IMR-90 (cell line): Measurements from ENCODE around the gene EHF. TPM values are rescaled to one million over a fixed set of nuclear protein-coding genes. Genes with fewer than 3 reads are reported as not detected.

Source experiments
- ATAC-seq: fragments of 200-7000 bp; cut with Tn5 transposase; 2 replicates; pipeline ENCODE4 v1.9.1; 2020; ENCODE audit warnings: low read depth, mild to moderate bottlenecking, moderate library complexity
- BruUV-seq: library from RNA; stranded (reverse); fragments of 400-500 nt; replicated peaks from 2 replicates; lab custom pipeline; 2021; lab: Mats Ljungman, UMichigan
- CTCF ChIA-PET: fragments of 300-600 bp; formaldehyde crosslinking; extraction: SDS; loops from one replicate; lab custom pipeline; 2021; ENCODE audit warnings: antibody characterized with exemption; lab: Yijun Ruan, JAX
- POLR2A ChIA-PET: fragments of 300-600 bp; sonication (Branson Sonifier 250); formaldehyde crosslinking; loops from one replicate; lab custom pipeline; 2022; ENCODE audit warnings: antibody characterized with exemption; ENCODE audit not compliant: unreplicated experiment; lab: Charles Lee
- DNase-seq: peaks from one replicate; pipeline ENCODE4 v3.0.0; 2013
- H2AFZ ChIP-seq: replicated peaks from 2 replicates; pipeline ENCODE3; 2013; ENCODE audit warnings: low read length, mild to moderate bottlenecking; ENCODE audit not compliant: poor library complexity
- H2AK5ac ChIP-seq: 2 replicates; pipeline ENCODE4 v1.6.1; 2013; ENCODE audit warnings: low read depth, low read length, inconsistent platforms
- H2AK9ac ChIP-seq: replicated peaks from 2 replicates; pipeline ENCODE3; 2013; ENCODE audit warnings: mild to moderate bottlenecking, low read depth, low read length, moderate library complexity; ENCODE audit not compliant: poor library complexity
- H2BK120ac ChIP-seq: 2 replicates; pipeline ENCODE4 v1.6.1; 2013; ENCODE audit warnings: low read depth, low read length, inconsistent platforms
- H2BK15ac ChIP-seq: 3 replicates; pipeline ENCODE4 v1.6.1; 2013; ENCODE audit warnings: low read depth, low read length, inconsistent platforms
- H2BK20ac ChIP-seq: 2 replicates; pipeline ENCODE4 v1.6.1; 2013; ENCODE audit warnings: low read depth, mild to moderate bottlenecking, inconsistent platforms, low read length, moderate library complexity
- H2BK5ac ChIP-seq: 2 replicates; pipeline ENCODE4 v1.6.1; 2013; ENCODE audit warnings: mild to moderate bottlenecking, low read depth, low read length, inconsistent platforms; ENCODE audit not compliant: poor library complexity, severe bottlenecking
- H3K14ac ChIP-seq: replicated peaks from 2 replicates; pipeline ENCODE4 v1.6.1; 2013; ENCODE audit warnings: low read depth, low read length, inconsistent platforms
- H3K18ac ChIP-seq: 2 replicates; pipeline ENCODE4 v1.6.1; 2013; ENCODE audit warnings: low read depth, low read length, control low read depth
- H3K23ac ChIP-seq: 2 replicates; pipeline ENCODE4 v1.6.1; 2013; ENCODE audit warnings: low read depth, low read length, inconsistent platforms
- H3K27ac ChIP-seq: 2 replicates; pipeline ENCODE4 v1.5.1; 2013; ENCODE audit warnings: mild to moderate bottlenecking, control low read depth, low read length; ENCODE audit not compliant: insufficient read depth
- H3K27me3 ChIP-seq: 2 replicates; pipeline ENCODE4 v1.6.1; 2013; ENCODE audit warnings: low read length; ENCODE audit not compliant: control insufficient read depth, insufficient read depth
- H3K36me3 ChIP-seq: 2 replicates; pipeline ENCODE4 v1.6.1; 2013; ENCODE audit warnings: low read length, mixed read lengths; ENCODE audit not compliant: control insufficient read depth, insufficient read depth
- H3K4ac ChIP-seq: 2 replicates; pipeline ENCODE4 v1.6.1; 2013; ENCODE audit warnings: low read depth, low read length, inconsistent platforms
- H3K4me1 ChIP-seq: 2 replicates; pipeline ENCODE4 v1.6.1; 2013; ENCODE audit warnings: low read length, mixed read lengths; ENCODE audit not compliant: control insufficient read depth, insufficient read depth
- H3K4me2 ChIP-seq: 2 replicates; pipeline ENCODE4 v1.6.1; 2013; ENCODE audit warnings: low read depth, mild to moderate bottlenecking, control low read depth, low read length, moderate library complexity
- H3K4me3 ChIP-seq: 2 replicates; pipeline ENCODE4 v1.5.1; 2013; ENCODE audit warnings: low read depth, mild to moderate bottlenecking, control low read depth, low read length, moderate library complexity; ENCODE audit not compliant: insufficient read depth
- H3K56ac ChIP-seq: 2 replicates; pipeline ENCODE4 v1.6.1; 2013; ENCODE audit warnings: low read length, inconsistent platforms; ENCODE audit not compliant: insufficient read depth; ENCODE audit errors: extremely low read depth
- H3K79me1 ChIP-seq, 2 experiments: 2 replicates each; pipeline ENCODE4 v1.6.1; 2013; ENCODE audit warnings: low read length in 2 of 2, inconsistent platforms in 1 of 2, low read depth in 1 of 2
- H3K9ac ChIP-seq: 2 replicates; pipeline ENCODE4 v1.6.1; 2013; ENCODE audit warnings: low read depth, low read length, control low read depth
- H3K9me1 ChIP-seq: 2 replicates; pipeline ENCODE4 v1.6.1; 2013; ENCODE audit warnings: low read length, inconsistent platforms; ENCODE audit not compliant: insufficient read depth
- H3K9me3 ChIP-seq: 2 replicates; pipeline ENCODE4 v1.6.1; 2013; ENCODE audit warnings: low read length; ENCODE audit not compliant: control insufficient read depth, insufficient read depth
- H4K20me1 ChIP-seq: 2 replicates; pipeline ENCODE4 v1.6.1; 2013; ENCODE audit warnings: low read length, inconsistent platforms; ENCODE audit not compliant: insufficient read depth
- H4K5ac ChIP-seq: 2 replicates; pipeline ENCODE4 v1.6.1; 2013; ENCODE audit warnings: mild to moderate bottlenecking, low read depth, low read length, control low read depth
- H4K8ac ChIP-seq, 2 experiments: 2 replicates each; pipeline ENCODE4 v1.6.1; 2013; ENCODE audit warnings: low read depth in 2 of 2, low read length in 2 of 2, control low read depth in 1 of 2, inconsistent platforms in 1 of 2
- H4K91ac ChIP-seq: 2 replicates; pipeline ENCODE4 v1.6.1; 2013; ENCODE audit warnings: low read depth, low read length, inconsistent platforms; ENCODE audit not compliant: insufficient read depth
- MAZ ChIP-seq: IDR thresholded peaks from 2 replicates; pipeline ENCODE4 v1.6.1; 2012; ENCODE audit warnings: low read depth, mild to moderate bottlenecking, low read length, improper control_type of control experiment, moderate library complexity, borderline replicate concordance
- MXI1 ChIP-seq: IDR thresholded peaks from 2 replicates; pipeline ENCODE4 v1.6.1; 2012; ENCODE audit warnings: low read depth, mild to moderate bottlenecking, low read length, moderate library complexity, borderline replicate concordance
- NFE2L2 ChIP-seq: fragments of 150-350 bp; IDR thresholded peaks from 2 replicates; pipeline ENCODE4 v1.6.1; 2016; ENCODE audit warnings: low read depth, mild to moderate bottlenecking, low read length
- POLR2A ChIP-seq: IDR thresholded peaks from 2 replicates; pipeline ENCODE4 v1.6.1; 2012; ENCODE audit warnings: mild to moderate bottlenecking, low read depth, low read length
- RCOR1 ChIP-seq: IDR thresholded peaks from 2 replicates; pipeline ENCODE4 v1.6.1; 2012; ENCODE audit warnings: mild to moderate bottlenecking, low read length, improper control_type of control experiment; ENCODE audit not compliant: insufficient replicate concordance
- RFX5 ChIP-seq: IDR thresholded peaks from 2 replicates; pipeline ENCODE4 v1.8.0; 2012; ENCODE audit warnings: low read depth, mild to moderate bottlenecking, low read length, moderate library complexity
- USF2 ChIP-seq: fragments of 150-350 bp; IDR thresholded peaks from 2 replicates; pipeline ENCODE4 v1.6.1; 2017; ENCODE audit warnings: mild to moderate bottlenecking, antibody characterized with exemption, low read length, low read depth
- WGBS, 2 experiments: methylation state at CpG; one replicate each; pipeline versions ENCODE4 v1.1.5 to v1.1.7; 2013; ENCODE audit warnings: missing lambda C conversion rate in 2 of 2; ENCODE audit not compliant: insufficient read length in 1 of 2; ENCODE audit errors: extremely low coverage in 2 of 2; 5-methylcytosine and 5-hydroxymethylcytosine counted together
- dilution Hi-C: fragments of 300-500 bp; cut with HindIII; formaldehyde crosslinking; loops from one replicate; pipeline ENCODE4 v1.14.3; 2018; ENCODE audit warnings: low sequenced_read_pairs; ENCODE audit not compliant: unreplicated experiment
- in situ Hi-C: fragments of 300-500 bp; cut with MboI; formaldehyde crosslinking; loops from 3 replicates; pipeline ENCODE4 v1.14.3; 2019; ENCODE audit warnings: low sequenced_read_pairs, inconsistent platforms, mixed read lengths
- intact Hi-C: fragments of 100-400 bp; cut with micrococcal nuclease; formaldehyde crosslinking; loops from 2 replicates; pipeline ENCODE4 v1.10.0; 2022
- polyA plus RNA-seq, 3 experiments: library from polyadenylated mRNA; depleted of rRNA; stranded (reverse); fragments of >200 nt; gene quantifications; 2 replicates each; pipeline ENCODE4 v1.2.3, GENCODE V29; 2012; ENCODE audit warnings: low replicate concordance in 1 of 3
- total RNA-seq: library from RNA; depleted of rRNA; stranded (reverse); fragments of >200 nt; gene quantifications from 2 replicates; pipeline ENCODE4 v1.2.3, GENCODE V29; 2012

Gene EHF
- total and polyA plus RNA-seq, 2 of the 4 experiments (the other 2 are of a cell fraction), result under 0.01 TPM; not detected in 1

DNA sequence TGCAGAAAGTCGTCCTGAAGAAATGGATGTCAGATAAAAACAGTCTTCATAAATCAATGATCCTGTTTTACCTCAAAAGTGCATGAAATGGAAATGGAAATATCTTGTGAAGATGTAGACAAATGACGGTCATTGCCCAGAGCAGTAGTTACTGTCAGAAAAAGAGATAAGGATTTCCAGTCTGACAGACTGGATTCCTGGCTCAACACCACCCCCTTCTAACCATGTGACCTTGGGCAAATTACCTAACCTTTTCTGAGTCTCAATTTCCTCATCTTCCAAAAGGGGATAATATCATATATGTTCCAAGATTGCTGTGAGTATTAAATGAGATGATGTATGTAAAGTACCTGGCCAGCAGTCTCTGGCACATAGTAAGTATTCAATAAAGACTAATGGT, 32.9 kb upstream of the EHF start:
- dilution Hi-C loops (no loop called here), in situ Hi-C loops (loop anchor here (5.0 to 25.0 kb wide), 3 partner anchors 304 to 824 kb away; no protein-coding TSS in a partner anchor), intact Hi-C loops (loop anchor here (10.0 kb wide), 2 partner anchors 407 to 557 kb away; no protein-coding TSS in a partner anchor)
- H2AK9ac ChIP-seq, result no peak overlapping the region
- H4K5ac ChIP-seq, result no peak overlapping the region
- no CpG with 5 or more reads among the region's 2 CpGs for WGBS, 2 experiments
- H2AK5ac ChIP-seq, result peak overlapping the region; percentile 66; the same call in 1 of the 2 replicates
- peak overlapping the region; percentile 69; the same call in 2 of the 3 replicates for H2BK15ac ChIP-seq
- BruUV-seq, result no TSS peak
- ATAC-seq (no peak), DNase-seq (no peak)
- peaks cover 4% of the 10 kb centered on the region for H3K4me1 ChIP-seq
- H3K18ac ChIP-seq, result no peak overlapping the region
- no peak overlapping the region for H4K91ac ChIP-seq
- H3K4ac ChIP-seq, result peak overlapping the region; percentile 67
- no peaks in the 10 kb centered on the region for H3K27me3 ChIP-seq
- H3K23ac ChIP-seq, result no peak overlapping the region
- H3K27ac ChIP-seq, result no peak overlapping the region
- H3K56ac ChIP-seq, result no peak overlapping the region
- H3K79me1 ChIP-seq, result no peaks in the 10 kb centered on the region
- no peak overlapping the region for H2BK5ac ChIP-seq
- no peaks in the 10 kb centered on the region for H4K20me1 ChIP-seq
- no peak overlapping the region for H3K4me2 ChIP-seq
- H4K8ac ChIP-seq, result peak overlapping the region in 1 of 2 experiments; percentile 42; a peak in 1 of 4 replicates
- no peaks in the 10 kb centered on the region for H3K36me3 ChIP-seq
- no peak for TF ChIP-seq USF2
- no peak for TF ChIP-seq NFE2L2
- TF ChIP-seq RFX5, result no peak
- no peak for TF ChIP-seq MXI1
- no peak for TF ChIP-seq POLR2A
- no peak for TF ChIP-seq MAZ
- no peak for TF ChIP-seq RCOR1
- H2BK20ac ChIP-seq, result peak overlapping the region; percentile 77; the same call in 1 of the 2 replicates
- H3K14ac ChIP-seq, result 0 out of 2 replicates have a peak overlapping the region, but pooled peaks have one; percentile 59
- ChIA-PET CTCF (interaction anchor here (0.6 to 3.7 kb wide), 2 partner anchors 85 to 304 kb away, joined by 5 to 21 read pairs; no protein-coding TSS in a partner anchor), POLR2A (no interaction called here)
- H3K4me3 ChIP-seq, result no peak overlapping the region
- peak overlapping the region; percentile 66 for H2BK120ac ChIP-seq
- H3K9ac ChIP-seq, result no peak overlapping the region
- H2AFZ ChIP-seq, result no peak overlapping the region
- H3K9me3 ChIP-seq, result no peaks in the 10 kb centered on the region
- H3K9me1 ChIP-seq, result no peaks in the 10 kb centered on the region
